Measurements from ENCODE around the gene AHDC1. TPM values are rescaled to one million over a fixed set of nuclear protein-coding genes. Genes with fewer than 3 reads are reported as not detected.

AHDC1 gene
- total RNA-seq, 1 donor from 2014 or later = 40.1 TPM

DNA sequence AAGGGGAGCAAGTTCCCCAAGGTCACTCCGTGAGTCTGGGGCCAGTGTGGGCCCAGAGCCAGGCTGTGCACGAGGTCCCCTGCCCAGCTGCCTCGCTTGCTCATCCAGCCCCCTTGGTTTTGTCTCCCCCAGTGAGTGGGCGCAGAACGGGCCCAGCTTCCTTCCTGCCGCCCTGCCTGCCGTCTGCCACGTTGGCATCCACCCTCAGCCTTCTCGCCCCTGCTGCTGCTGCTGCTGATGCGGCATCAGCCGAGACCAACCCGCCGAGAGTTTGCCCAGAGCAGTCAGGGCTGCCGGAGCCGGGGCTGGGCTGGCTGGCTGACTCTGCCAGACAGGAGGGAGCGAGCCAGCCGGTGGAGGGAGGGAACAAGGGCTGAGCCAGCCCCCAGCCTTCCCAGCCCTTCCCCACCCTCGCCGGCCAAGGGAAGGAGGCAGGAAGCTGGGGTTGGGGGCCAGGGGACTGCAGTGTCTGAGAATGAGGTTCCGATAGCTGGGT is 82.6 kb downstream of the AHDC1 start:
- TF ChIP-seq, protein P1, sequence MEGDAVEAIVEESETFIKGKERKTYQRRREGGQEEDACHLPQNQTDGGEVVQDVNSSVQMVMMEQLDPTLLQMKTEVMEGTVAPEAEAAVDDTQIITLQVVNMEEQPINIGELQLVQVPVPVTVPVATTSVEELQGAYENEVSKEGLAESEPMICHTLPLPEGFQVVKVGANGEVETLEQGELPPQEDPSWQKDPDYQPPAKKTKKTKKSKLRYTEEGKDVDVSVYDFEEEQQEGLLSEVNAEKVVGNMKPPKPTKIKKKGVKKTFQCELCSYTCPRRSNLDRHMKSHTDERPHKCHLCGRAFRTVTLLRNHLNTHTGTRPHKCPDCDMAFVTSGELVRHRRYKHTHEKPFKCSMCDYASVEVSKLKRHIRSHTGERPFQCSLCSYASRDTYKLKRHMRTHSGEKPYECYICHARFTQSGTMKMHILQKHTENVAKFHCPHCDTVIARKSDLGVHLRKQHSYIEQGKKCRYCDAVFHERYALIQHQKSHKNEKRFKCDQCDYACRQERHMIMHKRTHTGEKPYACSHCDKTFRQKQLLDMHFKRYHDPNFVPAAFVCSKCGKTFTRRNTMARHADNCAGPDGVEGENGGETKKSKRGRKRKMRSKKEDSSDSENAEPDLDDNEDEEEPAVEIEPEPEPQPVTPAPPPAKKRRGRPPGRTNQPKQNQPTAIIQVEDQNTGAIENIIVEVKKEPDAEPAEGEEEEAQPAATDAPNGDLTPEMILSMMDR (IDR thresholded peaks at IDR 0.05; ENCODE audit: borderline replicate concordance) = no peak
- DNase-seq = peak; percentile 63
- Histone ChIP-seq H3K36me3 (no peaks in the 10 kb centered on the region), H3K27ac (replicated peaks) (peak overlapping the region; percentile 94), H3K4me3 (peak overlapping the region; percentile 38), H3K27me3 (ENCODE audit: low read depth) (no peaks in the 10 kb centered on the region), H3K4me1 (peaks cover 99% of the 10 kb centered on the region), H3K9me3 (replicated peaks) (no peaks in the 10 kb centered on the region)
- intact Hi-C loops (cut with micrococcal nuclease) = no loop called here

DNA sequence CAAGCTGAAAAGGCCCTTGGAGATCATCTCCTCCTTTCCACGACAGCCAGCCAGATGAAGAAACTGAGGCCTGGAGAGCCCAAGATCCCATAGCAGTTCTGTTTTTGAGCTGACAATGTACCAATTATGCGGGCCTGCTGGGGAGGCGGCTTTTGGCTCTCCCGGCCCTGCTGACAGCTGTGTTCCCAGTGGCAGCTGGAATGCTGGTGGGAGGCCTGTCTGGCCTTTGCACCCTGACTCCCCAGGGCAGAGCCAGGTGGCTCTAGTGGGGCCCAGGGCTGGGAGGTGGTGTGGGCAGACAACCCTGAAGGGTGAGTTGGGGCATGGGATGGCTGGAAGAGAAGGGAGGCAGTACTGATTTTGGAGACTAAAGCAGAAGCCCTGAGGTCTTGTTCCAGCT is 83.3 kb downstream of the AHDC1 start:
- peaks cover 99% of the 10 kb centered on the region for H3K4me1 ChIP-seq
- peak overlapping the region; percentile 94 for H3K27ac ChIP-seq (replicated peaks)
- no peak overlapping the region for H3K4me3 ChIP-seq
- intact Hi-C loops (cut with micrococcal nuclease) = no loop called here
- H3K36me3 ChIP-seq = no peaks in the 10 kb centered on the region
- no peaks in the 10 kb centered on the region for H3K9me3 ChIP-seq (replicated peaks)
- TF ChIP-seq, protein P1 (IDR thresholded peaks at IDR 0.05; ENCODE audit: borderline replicate concordance) = no peak
- no peaks in the 10 kb centered on the region for H3K27me3 ChIP-seq (ENCODE audit: low read depth)
- peak; percentile 60 for DNase-seq

DNA sequence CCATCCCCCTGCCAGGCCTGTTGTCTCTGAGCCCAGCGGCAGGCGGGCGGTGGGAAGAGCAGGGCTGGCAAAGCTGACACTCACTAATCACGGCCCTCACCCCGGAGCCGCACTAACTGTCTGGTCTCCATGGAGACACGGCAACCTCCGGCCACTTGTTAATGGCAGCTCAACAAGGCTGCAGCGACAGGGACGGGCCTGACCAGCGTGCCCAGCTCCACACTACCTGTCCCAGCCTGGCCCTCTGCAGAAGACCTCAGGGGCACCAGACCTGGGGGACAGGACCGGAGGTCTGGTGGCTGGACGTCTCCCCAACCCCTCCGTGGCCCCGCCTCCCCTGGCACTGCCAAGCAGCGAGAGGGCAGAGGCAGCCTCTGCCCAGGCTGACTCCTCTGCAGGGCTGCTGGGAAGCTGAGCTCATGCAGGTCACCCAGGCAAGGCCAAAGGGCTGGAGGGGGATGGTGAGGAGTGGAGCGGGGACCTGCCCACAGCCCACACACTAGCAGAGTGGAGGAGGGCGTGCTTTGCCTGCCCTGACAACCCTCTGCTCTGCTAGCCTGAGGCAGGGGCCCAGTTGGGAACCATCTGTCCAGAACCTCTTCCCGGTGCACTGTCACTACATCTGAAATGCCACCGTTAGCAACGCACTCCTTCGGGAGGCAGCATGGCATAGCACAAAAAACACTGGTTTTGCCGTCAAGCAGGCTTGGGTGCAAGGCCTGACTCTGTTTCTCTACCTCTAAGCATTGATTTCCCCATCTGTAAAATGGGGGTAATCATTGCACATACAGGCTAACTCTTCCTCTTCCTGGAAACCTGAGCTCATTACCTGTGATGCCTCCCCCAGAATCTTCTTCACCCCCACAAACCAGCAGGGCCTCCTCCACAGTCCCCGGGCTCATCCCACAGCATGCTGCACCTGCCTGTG is 84.3 kb downstream of the AHDC1 start:
- DNase-seq = peak; percentile 51
- Histone ChIP-seq H3K36me3 (no peaks in the 10 kb centered on the region), H3K4me1 (peaks cover 94% of the 10 kb centered on the region), H3K9me3 (replicated peaks) (no peaks in the 10 kb centered on the region), H3K27ac (replicated peaks) (peak overlapping the region; percentile 94), H3K27me3 (ENCODE audit: low read depth) (no peaks in the 10 kb centered on the region), H3K4me3 (peak overlapping the region; percentile 37)
- TF ChIP-seq, protein P1 (IDR thresholded peaks at IDR 0.05; ENCODE audit: borderline replicate concordance) = no peak
- intact Hi-C loops (cut with micrococcal nuclease) = no loop called here

DNA sequence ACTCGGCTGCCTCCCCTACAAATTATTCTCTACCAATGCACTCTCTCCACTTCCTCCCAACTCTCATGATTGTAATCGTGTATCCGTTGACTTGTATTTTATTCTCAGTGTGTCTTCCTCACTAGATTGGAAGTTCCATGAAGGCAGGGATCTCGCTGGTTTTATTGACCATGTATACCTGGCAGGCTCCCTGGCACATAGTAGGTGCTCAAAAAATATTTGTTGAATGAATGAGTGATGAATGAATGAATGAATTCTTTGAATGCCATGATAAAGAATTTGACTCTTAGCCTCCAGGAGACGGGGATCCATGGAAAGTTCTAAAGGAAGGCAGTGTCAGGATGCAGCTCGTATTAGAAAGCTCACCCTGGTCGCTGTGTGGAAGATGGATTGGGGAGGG is 85.1 kb downstream of the AHDC1 start:
- TF ChIP-seq, protein P1 (IDR thresholded peaks at IDR 0.05; ENCODE audit: borderline replicate concordance) = no peak
- Histone ChIP-seq H3K9me3 (replicated peaks) (no peaks in the 10 kb centered on the region), H3K36me3 (no peaks in the 10 kb centered on the region), H3K27ac (replicated peaks) (peak overlapping the region; percentile 94), H3K4me1 (peaks cover 94% of the 10 kb centered on the region), H3K27me3 (ENCODE audit: low read depth) (no peaks in the 10 kb centered on the region), H3K4me3 (no peak overlapping the region)
- no peak for DNase-seq
- intact Hi-C loops (cut with micrococcal nuclease) = no loop called here

DNA sequence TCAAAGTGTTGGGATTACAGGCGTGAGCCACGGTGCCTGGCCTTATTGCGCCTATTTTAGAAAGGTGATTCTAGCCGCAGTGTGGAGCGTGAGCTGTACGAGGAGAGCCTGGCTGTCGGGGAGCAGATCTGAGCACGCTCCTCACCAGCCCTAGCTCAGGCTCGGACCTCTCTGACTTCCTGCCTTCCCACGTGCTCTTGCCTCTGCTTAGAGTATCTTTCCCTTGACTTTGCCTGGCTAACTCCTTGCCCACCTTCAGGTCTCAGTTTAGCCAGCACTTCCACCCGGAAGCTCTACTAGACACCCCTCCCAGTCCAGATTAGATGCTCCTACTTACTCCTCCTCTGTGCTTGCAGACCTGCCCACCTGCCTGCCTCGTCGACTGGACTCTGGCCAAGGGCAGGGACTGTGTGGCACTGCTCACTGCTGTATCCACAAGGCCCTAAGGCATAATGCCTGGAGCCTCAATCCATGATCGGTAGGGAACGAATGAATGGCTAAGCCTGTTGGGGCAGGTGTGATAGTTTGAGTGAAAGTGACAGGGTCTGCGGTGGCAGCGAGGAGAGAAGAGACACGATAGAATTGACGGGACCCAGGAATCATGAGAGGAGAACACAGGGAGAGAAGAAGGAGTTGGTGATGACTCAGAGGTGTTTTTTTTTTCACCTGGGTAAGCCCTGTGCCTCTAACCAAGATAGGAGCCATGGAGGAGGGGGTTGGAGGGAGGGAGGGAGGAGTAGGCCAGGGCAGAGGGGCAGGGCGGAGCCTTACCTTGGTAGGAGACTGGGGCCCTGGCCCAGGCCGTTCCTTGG is 85.8 kb downstream of the AHDC1 start:
- TF ChIP-seq, protein P1 (IDR thresholded peaks at IDR 0.05; ENCODE audit: borderline replicate concordance) = no peak
- Histone ChIP-seq H3K36me3 (no peaks in the 10 kb centered on the region), H3K27me3 (ENCODE audit: low read depth) (no peaks in the 10 kb centered on the region), H3K4me3 (no peak overlapping the region), H3K4me1 (peaks cover 94% of the 10 kb centered on the region), H3K9me3 (replicated peaks) (no peaks in the 10 kb centered on the region), H3K27ac (replicated peaks) (peak overlapping the region; percentile 72)
- intact Hi-C loops (cut with micrococcal nuclease) = no loop called here
- DNase-seq = no peak

All from left ventricle myocardium inferior (tissue), 1 donor.